ENCODE data around the gene BCL2.

BCL2 gene

GRCh38 chr18:63179422-63179821 lies 140.1 kb downstream of the BCL2 start:
- Histone ChIP-seq H3K4me1 (ENCODE audit: insufficient read depth, low read length) (peaks cover 58% of the 10 kb centered on the region), H3K27ac (ENCODE audit: low read depth, low read length) (no peak overlapping the region), H3K9me3 (ENCODE audit: low read length) (no peaks in the 10 kb centered on the region), H3K36me3 (ENCODE audit: insufficient read depth, low read length) (no peaks in the 10 kb centered on the region), H3K27me3 (ENCODE audit: control insufficient read depth in 1 of 2, insufficient read depth in 2 of 2, low read length in 2 of 2) (no peaks in the 10 kb centered on the region), H3K4me3 (ENCODE audit: low read depth in 1 of 2, low read length in 2 of 2) (no peak overlapping the region), H3K9ac (ENCODE audit: low read length) (no peak overlapping the region)

- H3K36me3 ChIP-seq (ENCODE audit: insufficient read depth, low read length), result no peaks in the 10 kb centered on the region
- H3K9ac ChIP-seq (ENCODE audit: low read length), result no peak overlapping the region
- no peaks in the 10 kb centered on the region for H3K27me3 ChIP-seq (ENCODE audit: control insufficient read depth in 1 of 2, insufficient read depth in 2 of 2, low read length in 2 of 2)
- H3K9me3 ChIP-seq (ENCODE audit: low read length), result no peaks in the 10 kb centered on the region
- peaks cover 54% of the 10 kb centered on the region for H3K4me1 ChIP-seq (ENCODE audit: insufficient read depth, low read length)
- H3K4me3 ChIP-seq (ENCODE audit: low read depth in 1 of 2, low read length in 2 of 2), result no peak overlapping the region
- H3K27ac ChIP-seq (ENCODE audit: low read depth, low read length), result no peak overlapping the region
These were observed 140.6 kb downstream of the BCL2 start for GRCh38 chr18:63178971-63179370.

GRCh38 chr18:63177919-63178821 lies 141.4 kb downstream of the BCL2 start:
- Histone ChIP-seq H3K9me3 (ENCODE audit: low read length) (no peaks in the 10 kb centered on the region), H3K4me1 (ENCODE audit: insufficient read depth, low read length) (peaks cover 46% of the 10 kb centered on the region), H3K9ac (ENCODE audit: low read length) (no peak overlapping the region), H3K4me3 (ENCODE audit: low read depth in 1 of 2, low read length in 2 of 2) (peak overlapping the region in 1 of 2 donors; percentile 24), H3K36me3 (ENCODE audit: insufficient read depth, low read length) (no peaks in the 10 kb centered on the region), H3K27me3 (ENCODE audit: control insufficient read depth in 1 of 2, insufficient read depth in 2 of 2, low read length in 2 of 2) (no peaks in the 10 kb centered on the region), H3K27ac (ENCODE audit: low read depth, low read length) (peak overlapping the region; percentile 56)

GRCh38 chr18:63177259-63177658 lies 142.3 kb downstream of the BCL2 start:
- H3K4me3 ChIP-seq (ENCODE audit: low read depth in 1 of 2, low read length in 2 of 2), result no peak overlapping the region
- H3K27ac ChIP-seq (ENCODE audit: low read depth, low read length), result no peak overlapping the region
- H3K9me3 ChIP-seq (ENCODE audit: low read length), result no peaks in the 10 kb centered on the region
- H3K36me3 ChIP-seq (ENCODE audit: insufficient read depth, low read length), result no peaks in the 10 kb centered on the region
- H3K9ac ChIP-seq (ENCODE audit: low read length), result no peak overlapping the region
- peaks cover 37% of the 10 kb centered on the region for H3K4me1 ChIP-seq (ENCODE audit: insufficient read depth, low read length)
- H3K27me3 ChIP-seq (ENCODE audit: control insufficient read depth in 1 of 2, insufficient read depth in 2 of 2, low read length in 2 of 2), result no peaks in the 10 kb centered on the region

- no peak overlapping the region for H3K27ac ChIP-seq (ENCODE audit: low read depth, low read length)
- H3K27me3 ChIP-seq (ENCODE audit: control insufficient read depth in 1 of 2, insufficient read depth in 2 of 2, low read length in 2 of 2), result no peaks in the 10 kb centered on the region
- no peaks in the 10 kb centered on the region for H3K36me3 ChIP-seq (ENCODE audit: insufficient read depth, low read length)
- H3K4me1 ChIP-seq (ENCODE audit: insufficient read depth, low read length), result peaks cover 21% of the 10 kb centered on the region
- no peaks in the 10 kb centered on the region for H3K9me3 ChIP-seq (ENCODE audit: low read length)
- no peak overlapping the region for H3K4me3 ChIP-seq (ENCODE audit: low read depth in 1 of 2, low read length in 2 of 2)
- H3K9ac ChIP-seq (ENCODE audit: low read length), result no peak overlapping the region
These were observed 144.3 kb downstream of the BCL2 start for GRCh38 chr18:63175264-63175663.

GRCh38 chr18:63173983-63174382 lies 145.6 kb downstream of the BCL2 start:
- Histone ChIP-seq H3K27me3 (ENCODE audit: control insufficient read depth in 1 of 2, insufficient read depth in 2 of 2, low read length in 2 of 2) (no peaks in the 10 kb centered on the region), H3K36me3 (ENCODE audit: insufficient read depth, low read length) (no peaks in the 10 kb centered on the region), H3K9ac (ENCODE audit: low read length) (no peak overlapping the region), H3K4me3 (ENCODE audit: low read depth in 1 of 2, low read length in 2 of 2) (no peak overlapping the region), H3K9me3 (ENCODE audit: low read length) (no peaks in the 10 kb centered on the region), H3K27ac (ENCODE audit: low read depth, low read length) (no peak overlapping the region), H3K4me1 (ENCODE audit: insufficient read depth, low read length) (peaks cover 14% of the 10 kb centered on the region)

- no peaks in the 10 kb centered on the region for H3K4me1 ChIP-seq (ENCODE audit: insufficient read depth, low read length)
- H3K27me3 ChIP-seq (ENCODE audit: control insufficient read depth in 1 of 2, insufficient read depth in 2 of 2, low read length in 2 of 2), result no peaks in the 10 kb centered on the region
- H3K36me3 ChIP-seq (ENCODE audit: insufficient read depth, low read length), result no peaks in the 10 kb centered on the region
- no peaks in the 10 kb centered on the region for H3K9me3 ChIP-seq (ENCODE audit: low read length)
- no peak overlapping the region for H3K9ac ChIP-seq (ENCODE audit: low read length)
- H3K27ac ChIP-seq (ENCODE audit: low read depth, low read length), result no peak overlapping the region
- H3K4me3 ChIP-seq (ENCODE audit: low read depth in 1 of 2, low read length in 2 of 2), result no peak overlapping the region
These were observed 149.7 kb downstream of the BCL2 start for GRCh38 chr18:63169853-63170252.

GRCh38 chr18:63168287-63168686 lies 151.3 kb downstream of the BCL2 start:
- H3K27me3 ChIP-seq (ENCODE audit: control insufficient read depth in 1 of 2, insufficient read depth in 2 of 2, low read length in 2 of 2), result no peaks in the 10 kb centered on the region
- H3K4me1 ChIP-seq (ENCODE audit: insufficient read depth, low read length), result no peaks in the 10 kb centered on the region
- H3K4me3 ChIP-seq (ENCODE audit: low read depth in 1 of 2, low read length in 2 of 2), result no peak overlapping the region
- H3K9ac ChIP-seq (ENCODE audit: low read length), result no peak overlapping the region
- no peak overlapping the region for H3K27ac ChIP-seq (ENCODE audit: low read depth, low read length)
- no peaks in the 10 kb centered on the region for H3K36me3 ChIP-seq (ENCODE audit: insufficient read depth, low read length)
- no peaks in the 10 kb centered on the region for H3K9me3 ChIP-seq (ENCODE audit: low read length)

GRCh38 chr18:63166142-63166541 lies 153.4 kb downstream of the BCL2 start:
- Histone ChIP-seq H3K9ac (ENCODE audit: low read length) (no peak overlapping the region), H3K4me3 (ENCODE audit: low read depth in 1 of 2, low read length in 2 of 2) (no peak overlapping the region), H3K27me3 (ENCODE audit: control insufficient read depth in 1 of 2, insufficient read depth in 2 of 2, low read length in 2 of 2) (no peaks in the 10 kb centered on the region), H3K4me1 (ENCODE audit: insufficient read depth, low read length) (peaks cover 14% of the 10 kb centered on the region), H3K27ac (ENCODE audit: low read depth, low read length) (no peak overlapping the region), H3K9me3 (ENCODE audit: low read length) (no peaks in the 10 kb centered on the region), H3K36me3 (ENCODE audit: insufficient read depth, low read length) (no peaks in the 10 kb centered on the region)

- no peaks in the 10 kb centered on the region for H3K36me3 ChIP-seq (ENCODE audit: insufficient read depth, low read length)
- H3K9ac ChIP-seq (ENCODE audit: low read length), result no peak overlapping the region
- H3K4me3 ChIP-seq (ENCODE audit: low read depth in 1 of 2, low read length in 2 of 2), result no peak overlapping the region
- H3K27me3 ChIP-seq (ENCODE audit: control insufficient read depth in 1 of 2, insufficient read depth in 2 of 2, low read length in 2 of 2), result no peaks in the 10 kb centered on the region
- H3K27ac ChIP-seq (ENCODE audit: low read depth, low read length), result no peak overlapping the region
- H3K4me1 ChIP-seq (ENCODE audit: insufficient read depth, low read length), result peaks cover 16% of the 10 kb centered on the region
- H3K9me3 ChIP-seq (ENCODE audit: low read length), result no peaks in the 10 kb centered on the region
These were observed 155.2 kb downstream of the BCL2 start for GRCh38 chr18:63164396-63164795.

- Histone ChIP-seq H3K27ac (ENCODE audit: low read depth, low read length) (no peak overlapping the region), H3K36me3 (ENCODE audit: insufficient read depth, low read length) (no peaks in the 10 kb centered on the region), H3K9me3 (ENCODE audit: low read length) (no peaks in the 10 kb centered on the region), H3K9ac (ENCODE audit: low read length) (no peak overlapping the region), H3K4me1 (ENCODE audit: insufficient read depth, low read length) (peaks cover 16% of the 10 kb centered on the region), H3K4me3 (ENCODE audit: low read depth in 1 of 2, low read length in 2 of 2) (no peak overlapping the region), H3K27me3 (ENCODE audit: control insufficient read depth in 1 of 2, insufficient read depth in 2 of 2, low read length in 2 of 2) (no peaks in the 10 kb centered on the region)
These were observed 157.1 kb downstream of the BCL2 start for GRCh38 chr18:63162271-63163014.

All from muscle layer of colon (tissue), 2 donors.